HT1080 (cell line): Measurements from ENCODE around the gene DLG2. TPM values are rescaled to one million over a fixed set of nuclear protein-coding genes. Genes with fewer than 3 reads are reported as not detected.

Experiments
- DNase-seq: peaks from one replicate; pipeline ENCODE4 v3.0.0-alpha.2; 2015; ENCODE audit warnings: low read depth
- total RNA-seq: library from RNA; depleted of rRNA; stranded (reverse); fragments of >200 nt; shearing (Covaris generic); gene quantifications from 2 replicates; pipeline ENCODE4 v1.2.3, GENCODE V29; 2014

Gene DLG2
- total RNA-seq, 1 experiment from 2014 or later, result 0.34 TPM

DNA sequence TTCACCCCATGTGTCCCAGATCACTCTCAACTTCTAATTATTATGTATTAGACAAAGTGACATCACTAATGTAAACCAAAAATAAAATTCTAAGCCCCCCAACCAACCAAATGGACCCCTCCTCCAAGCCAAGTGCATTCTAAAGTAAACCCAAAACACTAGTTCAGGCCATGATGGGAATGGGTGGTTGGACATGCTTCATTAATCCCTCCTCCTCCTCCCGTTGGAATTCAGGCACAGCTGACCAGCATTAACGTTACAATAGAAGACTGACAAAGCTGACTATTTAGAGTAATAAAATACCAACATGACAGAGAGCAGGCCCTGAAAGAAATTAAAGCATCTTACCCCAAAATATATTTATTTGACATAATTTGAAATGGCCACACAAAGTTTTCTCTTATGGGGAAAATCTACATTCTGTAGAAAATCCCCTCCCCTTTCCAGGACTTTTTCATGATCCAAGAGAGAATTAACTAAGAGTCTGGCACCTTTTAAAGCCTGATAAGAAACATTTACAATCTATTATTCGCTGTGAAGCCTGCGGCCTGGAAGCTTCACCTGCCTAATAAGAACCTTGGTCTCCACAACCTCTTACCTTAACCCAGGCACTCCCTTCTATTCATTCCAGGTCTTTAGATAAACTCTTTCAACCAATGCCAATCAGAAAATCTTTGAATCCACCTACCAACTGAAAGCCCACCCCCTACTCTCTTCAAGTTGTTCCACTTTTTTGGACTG, 1392.5 kb downstream of the DLG2 start:
- DNase-seq, result no peak

GRCh38 chr11:84234011-84234410, 1393.1 kb downstream of the DLG2 start:
- no peak for DNase-seq

DNA sequence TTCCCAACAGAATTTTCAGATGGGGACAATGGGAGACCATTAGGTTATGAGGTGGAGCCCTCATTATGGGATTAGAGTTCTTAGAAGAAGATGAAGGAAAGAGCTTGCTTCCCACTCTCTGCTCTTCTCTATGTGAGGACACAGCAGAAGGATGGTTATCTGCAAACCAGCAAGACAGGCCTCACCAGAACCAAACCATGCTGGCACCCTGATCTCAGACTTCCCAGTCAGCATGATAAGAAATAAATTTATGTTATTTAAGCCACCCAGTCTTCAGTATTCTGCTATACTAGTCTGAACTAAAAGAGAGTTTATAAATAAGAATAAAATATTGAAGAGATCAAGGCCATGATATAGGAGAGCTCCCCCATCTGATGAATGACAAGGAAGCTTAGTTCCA, 1394.6 kb downstream of the DLG2 start:
- no peak for DNase-seq

GRCh38 chr11:84230402-84230801, 1396.7 kb downstream of the DLG2 start:
- no peak for DNase-seq

DNA sequence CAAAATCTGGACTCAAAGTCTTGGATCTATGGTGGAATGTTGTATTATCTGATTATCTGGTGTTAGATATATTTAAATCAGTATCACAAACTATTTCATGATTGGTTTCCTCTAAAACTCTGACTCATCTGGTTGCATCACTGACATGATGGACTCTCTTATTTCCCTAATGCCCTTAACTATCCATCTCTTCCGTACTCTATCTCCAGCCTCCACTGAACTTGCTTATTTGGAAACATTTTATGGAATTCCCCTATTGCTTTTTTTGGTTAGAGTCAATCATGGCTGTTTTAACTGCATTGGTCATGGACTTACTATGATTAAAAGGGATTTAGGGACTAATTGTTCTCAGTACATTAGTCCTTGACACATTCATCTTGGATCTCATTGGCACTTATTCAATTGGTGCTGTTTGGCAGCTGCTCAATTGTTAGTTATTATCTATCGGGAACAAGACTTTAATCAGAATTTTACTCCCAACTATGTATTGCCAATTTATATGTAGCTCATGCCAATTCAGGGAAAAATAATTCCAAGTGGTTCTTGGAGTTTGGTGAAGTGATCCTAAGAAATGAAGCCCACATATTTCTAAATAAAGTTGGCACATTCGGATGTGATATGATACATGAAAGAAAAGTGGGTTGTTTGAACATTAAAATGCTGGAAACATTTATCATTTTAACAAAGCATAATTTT, 1399.0 kb downstream of the DLG2 start:
- DNase-seq, result no peak

GRCh38 chr11:84224042-84224441, 1403.1 kb downstream of the DLG2 start:
- DNase-seq, result no peak

DNA sequence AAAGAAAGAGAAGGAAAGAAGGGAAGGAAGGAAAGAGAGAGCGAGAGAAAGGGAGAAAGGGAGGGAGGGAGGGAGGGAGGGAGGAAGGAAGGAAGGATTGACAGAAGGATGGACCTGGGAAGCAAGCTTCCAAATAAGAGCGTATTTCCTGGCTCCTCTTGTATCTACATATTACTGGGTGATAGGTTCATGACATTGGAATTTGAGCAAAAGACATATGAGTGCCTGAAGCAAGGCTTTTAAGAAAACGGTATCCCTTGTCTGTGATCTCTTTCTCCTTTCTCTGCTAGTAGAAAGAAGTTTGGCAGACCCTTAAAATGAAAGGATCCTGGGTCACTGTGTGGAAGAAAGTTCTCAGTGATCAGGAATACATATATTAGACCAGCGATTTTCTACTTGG, 1408.8 kb downstream of the DLG2 start:
- no peak for DNase-seq

DNA sequence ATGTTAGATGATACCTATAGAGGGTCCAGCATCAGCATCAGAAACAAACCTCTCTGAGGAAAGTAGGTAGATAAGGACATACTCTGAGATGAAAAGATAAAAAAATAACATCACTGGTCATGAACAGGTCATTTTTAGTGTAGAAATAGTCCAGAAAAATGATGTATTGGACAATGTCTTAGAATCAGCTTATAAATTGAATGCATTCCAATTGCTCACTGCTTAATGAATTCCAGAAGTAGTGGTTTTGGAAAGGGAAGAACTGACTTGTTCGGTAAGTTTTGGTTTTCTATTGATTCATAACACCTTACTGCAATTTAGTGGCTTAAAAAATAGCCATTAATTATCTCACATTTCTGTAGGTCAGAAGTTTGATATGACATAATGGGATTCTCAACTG, 1411.5 kb downstream of the DLG2 start:
- no peak for DNase-seq

DNA sequence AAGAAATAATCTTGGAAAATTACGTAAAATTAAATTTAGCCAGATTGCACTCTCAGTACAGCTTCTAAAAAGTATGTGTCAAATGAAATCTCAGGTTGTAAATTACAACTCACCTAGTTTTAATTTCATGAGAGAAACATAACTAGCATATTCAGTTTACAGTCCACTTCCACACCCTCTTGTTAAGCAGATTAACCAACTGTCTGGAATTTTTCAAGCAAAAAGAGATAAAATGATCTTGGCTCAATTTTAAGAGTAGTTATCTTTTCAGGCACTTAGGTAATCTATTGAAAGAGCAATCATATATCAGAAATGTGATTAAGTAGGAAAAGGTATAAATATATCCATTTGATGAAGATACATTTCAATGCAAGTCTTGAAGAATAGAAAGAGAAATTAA, 1412.6 kb downstream of the DLG2 start:
- no peak for DNase-seq

DNA sequence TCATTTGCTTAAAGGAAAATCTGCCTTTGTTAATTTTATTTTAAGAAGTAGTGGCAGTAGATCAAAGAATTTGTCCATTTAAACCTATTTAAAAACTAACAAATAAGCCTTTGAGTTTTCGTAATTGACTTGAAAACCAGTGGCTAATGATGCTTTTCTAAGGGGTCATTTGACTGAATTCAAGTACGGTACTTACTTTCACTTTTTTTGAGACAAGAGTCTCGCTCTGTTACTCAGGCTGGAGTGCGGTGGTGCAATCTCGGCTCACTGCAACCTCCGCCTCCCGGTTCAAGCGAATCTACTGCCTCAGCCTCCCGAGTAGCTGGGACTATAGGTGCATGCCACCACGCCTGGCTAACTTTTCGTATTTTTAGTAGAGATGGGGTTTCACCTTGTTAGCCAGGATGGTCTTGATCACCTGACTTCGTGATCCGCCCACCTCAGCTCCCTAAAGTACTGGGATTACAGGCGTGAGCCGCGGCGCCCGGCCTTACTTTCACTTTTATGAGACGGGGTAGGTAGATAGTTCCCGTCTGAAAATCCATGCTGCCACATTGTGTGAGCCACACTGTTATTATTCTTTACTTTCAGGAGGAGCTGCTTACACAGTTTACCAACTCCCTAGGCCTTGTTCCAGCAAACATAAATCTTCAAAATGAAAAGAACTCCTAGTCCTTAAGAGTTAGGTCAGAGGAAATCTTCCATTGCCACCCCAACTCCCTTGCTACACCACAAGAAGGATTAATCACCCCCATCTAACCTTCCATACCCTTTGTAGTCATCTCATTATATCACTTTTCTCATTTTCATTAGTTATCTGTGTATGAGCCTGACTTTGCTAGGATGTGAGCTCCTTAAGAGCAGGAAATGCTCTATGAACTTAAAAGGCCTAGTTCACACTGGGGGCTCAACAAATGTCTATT, 1414.4 kb downstream of the DLG2 start:
- DNase-seq, result no peak

- DNase-seq, result no peak
These were observed 1415.2 kb downstream of the DLG2 start for GRCh38 chr11:84211896-84212295.

DNA sequence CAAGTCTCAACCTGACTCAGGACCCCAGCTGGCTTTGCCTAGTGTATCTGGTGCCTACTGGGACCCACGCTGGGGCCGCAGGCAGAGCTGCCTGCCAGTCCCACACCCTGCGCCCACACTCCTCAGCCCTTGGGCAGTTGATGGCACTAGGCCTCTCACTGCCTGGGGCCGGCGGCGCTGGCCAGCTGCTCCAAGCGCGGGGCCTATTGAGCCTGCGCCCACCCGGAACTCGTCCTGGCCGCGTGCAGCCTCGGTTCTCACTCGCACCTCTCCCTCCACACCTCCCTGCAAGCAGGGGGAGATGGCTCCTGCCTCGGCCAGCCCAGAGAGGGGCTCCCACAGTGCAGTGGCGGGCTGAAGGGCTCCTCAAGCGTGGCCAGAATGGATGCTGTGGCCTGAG, 1432.4 kb downstream of the DLG2 start:
- no peak for DNase-seq

DNA sequence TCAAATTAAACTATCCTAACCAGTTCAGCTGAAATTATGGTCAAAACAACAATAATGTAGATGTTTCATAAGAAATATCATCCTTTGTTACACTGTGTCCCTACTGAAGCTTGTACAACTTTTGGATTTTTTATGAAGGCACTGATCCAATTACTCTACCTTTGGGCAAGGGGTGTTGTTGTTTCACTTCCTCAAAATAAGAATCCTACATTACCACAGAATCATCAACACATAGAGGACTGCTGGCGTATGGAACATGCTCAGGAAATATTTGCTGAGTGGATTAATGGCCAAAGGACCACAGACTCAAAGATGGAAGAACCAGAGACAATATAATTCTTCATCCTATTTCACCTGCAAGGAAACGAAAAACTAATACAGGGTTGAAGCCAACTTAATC, 1433.4 kb downstream of the DLG2 start:
- DNase-seq, result no peak

- DNase-seq, result no peak
These were observed 1438.6 kb downstream of the DLG2 start for GRCh38 chr11:84188521-84188920.

- no peak for DNase-seq
These were observed 1454.1 kb downstream of the DLG2 start for GRCh38 chr11:84173078-84173477.

GRCh38 chr11:84165139-84165538, 1462.0 kb downstream of the DLG2 start:
- DNase-seq, result no peak

DNA sequence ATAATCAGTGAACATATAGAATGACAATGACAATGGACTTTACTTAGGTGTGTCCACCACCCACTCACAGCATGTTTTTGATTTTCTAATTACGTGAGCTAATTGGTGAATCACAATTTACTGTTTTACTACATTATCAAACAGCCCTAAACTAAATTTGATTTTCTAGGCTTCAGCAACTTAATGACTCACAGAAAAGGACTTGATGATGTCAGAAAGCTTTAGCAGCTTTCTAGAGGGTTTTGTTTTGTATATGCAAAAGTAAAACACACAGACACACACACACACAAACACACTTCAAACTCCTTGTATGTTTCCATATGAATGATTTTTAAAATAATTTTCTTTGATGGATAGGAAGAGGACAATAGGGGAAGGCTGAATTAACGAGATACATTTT, 1462.4 kb downstream of the DLG2 start:
- DNase-seq, result no peak

DNA sequence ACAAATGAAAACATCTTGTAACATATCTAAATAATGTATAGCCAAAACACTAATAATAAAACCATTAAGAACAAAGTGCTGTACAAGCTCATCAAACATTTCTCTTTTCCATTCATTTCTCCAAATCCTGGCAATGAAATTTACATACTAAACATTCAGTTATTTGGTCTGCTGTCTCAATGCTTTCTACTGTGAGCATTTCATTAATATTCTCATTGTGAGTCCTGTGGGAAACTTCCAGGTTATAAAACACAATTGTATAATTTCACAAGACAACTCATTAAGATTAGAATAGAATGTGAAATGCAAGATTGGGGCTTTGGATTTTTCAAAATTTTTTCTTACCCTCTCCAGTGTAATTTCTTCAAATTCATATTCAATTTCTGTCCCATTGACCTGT, 1464.0 kb downstream of the DLG2 start:
- DNase-seq, result no peak

- no peak for DNase-seq
These were observed 1469.5 kb downstream of the DLG2 start for GRCh38 chr11:84157639-84158038.

DNA sequence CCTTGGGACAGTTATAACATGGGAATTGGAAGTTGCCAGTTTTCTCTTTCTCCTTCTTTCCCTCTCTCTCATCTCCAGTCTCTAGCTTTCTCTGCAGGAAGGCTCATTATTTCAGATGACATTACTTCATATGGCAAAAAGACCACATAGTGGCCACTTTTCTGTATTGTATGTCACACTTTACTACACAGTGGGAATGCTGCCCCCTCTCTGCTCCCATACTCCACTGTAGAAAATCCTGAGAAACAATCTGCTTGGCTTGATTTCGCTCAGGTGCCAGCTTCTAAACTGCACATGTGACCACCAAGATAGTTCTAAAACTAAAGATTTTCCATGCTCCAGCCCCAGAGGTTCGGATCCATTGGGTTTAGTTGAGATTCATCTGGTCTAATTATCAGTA, 1480.3 kb downstream of the DLG2 start:
- no peak for DNase-seq

- DNase-seq, result no peak
These were observed 1481.4 kb downstream of the DLG2 start for GRCh38 chr11:84145616-84146185.

GRCh38 chr11:84144531-84144930, 1482.6 kb downstream of the DLG2 start:
- no peak for DNase-seq
